Astrocyte (in vitro differentiated cells and primary cell): ENCODE results near the gene SGPL1. TPM values are rescaled to one million over a fixed set of nuclear protein-coding genes. Genes with fewer than 3 reads are reported as not detected.

Experiments
- DNase-seq: peaks from one replicate; pipeline ENCODE4 v3.0.0-alpha.2; 2010; ENCODE audit warnings: low read depth
- FAIRE-seq: peaks from 2 replicates; lab custom pipeline; 2011; peaks lifted over from hg19 to GRCh38; lab: Jason Lieb, UNC
- H2AFZ ChIP-seq: 2 replicates; pipeline ENCODE4 v1.6.0; 2012; ENCODE audit warnings: low read depth, low read length, inconsistent platforms
- H3K27ac ChIP-seq: 2 replicates; pipeline ENCODE4 v1.5.1; 2011; ENCODE audit warnings: low read depth, low read length, inconsistent platforms
- H3K27me3 ChIP-seq: 2 replicates; pipeline ENCODE4 v1.6.0; 2011; ENCODE audit warnings: low read length, inconsistent platforms; ENCODE audit not compliant: insufficient read depth
- H3K36me3 ChIP-seq: 2 replicates; pipeline ENCODE4 v1.5.1; 2011; ENCODE audit warnings: low read length, inconsistent platforms; ENCODE audit not compliant: insufficient read depth
- H3K4me1 ChIP-seq: 2 replicates; pipeline ENCODE4 v1.5.1; 2011; ENCODE audit warnings: low read length, inconsistent platforms; ENCODE audit not compliant: insufficient read depth
- H3K4me2 ChIP-seq: 2 replicates; pipeline ENCODE4 v1.6.0; 2012; ENCODE audit warnings: low read length, inconsistent platforms
- H3K4me3 ChIP-seq: 2 replicates; pipeline ENCODE4 v1.5.1; 2011; ENCODE audit warnings: low read depth, mild to moderate bottlenecking, low read length, inconsistent platforms; ENCODE audit not compliant: insufficient read depth
- H3K79me2 ChIP-seq: 2 replicates; pipeline ENCODE4 v1.6.0; 2012; ENCODE audit warnings: mild to moderate bottlenecking, low read length, inconsistent platforms; ENCODE audit not compliant: insufficient read depth
- H3K9ac ChIP-seq: 2 replicates; pipeline ENCODE4 v1.6.0; 2012; ENCODE audit warnings: mild to moderate bottlenecking, low read length, inconsistent platforms
- H3K9me3 ChIP-seq: 2 replicates; pipeline ENCODE4 v1.5.1; 2012; ENCODE audit warnings: low read depth, mild to moderate bottlenecking, low read length, inconsistent platforms; ENCODE audit not compliant: insufficient read depth
- H4K20me1 ChIP-seq: 2 replicates; pipeline ENCODE4 v1.6.0; 2012; ENCODE audit warnings: low read length, inconsistent platforms; ENCODE audit not compliant: insufficient read depth
- H3K27ac Mint-ChIP-seq: one replicate; pipeline ENCODE4 v1.8.0; 2021; ENCODE audit warnings: mild to moderate bottlenecking, mixed read lengths; ENCODE audit not compliant: unreplicated experiment
- H3K27me3 Mint-ChIP-seq: one replicate; pipeline ENCODE4 v1.8.0; 2021; ENCODE audit warnings: low read depth, mixed read lengths; ENCODE audit not compliant: unreplicated experiment
- H3K36me3 Mint-ChIP-seq: one replicate; pipeline ENCODE4 v1.8.0; 2021; ENCODE audit warnings: low read depth, mixed read lengths; ENCODE audit not compliant: unreplicated experiment
- H3K4me1 Mint-ChIP-seq: one replicate; pipeline ENCODE4 v1.8.0; 2021; ENCODE audit warnings: low read depth, mixed read lengths; ENCODE audit not compliant: unreplicated experiment
- H3K4me3 Mint-ChIP-seq: one replicate; pipeline ENCODE4 v1.8.0; 2021; ENCODE audit warnings: mild to moderate bottlenecking, moderate library complexity, mixed read lengths; ENCODE audit not compliant: unreplicated experiment
- H3K9me3 Mint-ChIP-seq: one replicate; pipeline ENCODE4 v1.8.0; 2021; ENCODE audit warnings: mild to moderate bottlenecking, mixed read lengths; ENCODE audit not compliant: unreplicated experiment
- CTCF ChIP-seq: IDR thresholded peaks from 2 replicates; pipeline ENCODE4 v1.5.1; 2011; ENCODE audit warnings: low read depth, mild to moderate bottlenecking, inconsistent platforms, low read length, moderate library complexity; ENCODE audit not compliant: insufficient read depth
- EZH2 ChIP-seq: IDR thresholded peaks from 2 replicates; pipeline ENCODE4 v1.6.1; 2012; ENCODE audit warnings: mild to moderate bottlenecking, low read length, inconsistent platforms; ENCODE audit not compliant: insufficient read depth
- total RNA-seq: library from RNA; stranded (reverse); gene quantifications from 2 replicates; pipeline ENCODE4 v1.2.1, GENCODE V29; 2021

The SGPL1 gene
- total RNA-seq, 1 donor from 2014 or later, result 101 TPM

DNA sequence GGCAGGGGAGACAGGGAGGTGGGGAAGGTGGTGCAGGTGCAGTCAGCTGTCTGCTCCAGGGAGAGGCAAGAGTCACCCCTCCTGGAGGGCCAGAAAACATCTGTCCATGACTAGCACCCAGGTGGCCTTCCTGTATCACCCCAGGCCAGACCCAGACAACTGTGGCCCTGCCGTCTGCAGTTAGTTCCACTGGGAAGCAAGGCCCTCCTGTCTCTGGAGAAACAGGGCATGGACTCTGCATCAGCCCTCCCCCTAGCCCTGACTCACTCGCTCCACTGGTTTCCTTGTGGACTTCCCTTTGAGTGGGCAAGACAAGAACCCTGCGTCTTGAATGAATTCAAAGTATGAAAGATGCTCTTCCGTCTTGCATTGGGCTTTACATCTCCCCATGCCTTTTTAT is 43.1 kb upstream of the SGPL1 start:
- no peak for DNase-seq
- H3K27ac Mint-ChIP-seq, result no peak overlapping the region
- no peaks in the 10 kb centered on the region for H3K79me2 ChIP-seq

GRCh38 chr10:70773461-70773860 is 42.3 kb upstream of the SGPL1 start:
- no peak overlapping the region for H3K4me3 Mint-ChIP-seq
- no peaks in the 10 kb centered on the region for H4K20me1 ChIP-seq
- H3K4me3 ChIP-seq, result no peak overlapping the region
- no peaks in the 10 kb centered on the region for H3K36me3 ChIP-seq
- no peak for FAIRE-seq
- no peak for DNase-seq
- H3K4me1 ChIP-seq, result no peaks in the 10 kb centered on the region
- no peaks in the 10 kb centered on the region for H3K4me1 Mint-ChIP-seq
- H3K27me3 ChIP-seq, result peaks cover 3% of the 10 kb centered on the region
- H3K27ac Mint-ChIP-seq, result no peak overlapping the region
- H3K4me2 ChIP-seq, result no peak overlapping the region
- H3K27me3 Mint-ChIP-seq, result peaks cover 27% of the 10 kb centered on the region
- H3K36me3 Mint-ChIP-seq, result no peaks in the 10 kb centered on the region
- TF ChIP-seq CTCF (no peak), EZH2 (no peak)
- no peak overlapping the region for H3K27ac ChIP-seq
- H3K79me2 ChIP-seq, result no peaks in the 10 kb centered on the region
- H2AFZ ChIP-seq, result no peak overlapping the region
- no peaks in the 10 kb centered on the region for H3K9me3 ChIP-seq
- no peak overlapping the region for H3K9ac ChIP-seq
- H3K9me3 Mint-ChIP-seq, result peaks cover 4% of the 10 kb centered on the region

More for the DNA sequence above, 43.1 kb upstream of the SGPL1 start:
- Histone ChIP-seq H4K20me1 (no peaks in the 10 kb centered on the region), H3K36me3 (no peaks in the 10 kb centered on the region), H3K27ac (no peak overlapping the region), H3K9ac (no peak overlapping the region), H3K4me3 (no peak overlapping the region), H3K4me2 (no peak overlapping the region), H3K27me3 (peaks cover 3% of the 10 kb centered on the region), H2AFZ (no peak overlapping the region), H3K4me1 (no peaks in the 10 kb centered on the region), H3K9me3 (no peaks in the 10 kb centered on the region)
- no peak overlapping the region for H3K4me3 Mint-ChIP-seq
- H3K27me3 Mint-ChIP-seq, result peaks cover 20% of the 10 kb centered on the region
- peaks cover 4% of the 10 kb centered on the region for H3K9me3 Mint-ChIP-seq
- no peak for TF ChIP-seq CTCF
- TF ChIP-seq EZH2, result no peak
- no peaks in the 10 kb centered on the region for H3K4me1 Mint-ChIP-seq
- no peak for FAIRE-seq
- H3K36me3 Mint-ChIP-seq, result no peaks in the 10 kb centered on the region

DNA sequence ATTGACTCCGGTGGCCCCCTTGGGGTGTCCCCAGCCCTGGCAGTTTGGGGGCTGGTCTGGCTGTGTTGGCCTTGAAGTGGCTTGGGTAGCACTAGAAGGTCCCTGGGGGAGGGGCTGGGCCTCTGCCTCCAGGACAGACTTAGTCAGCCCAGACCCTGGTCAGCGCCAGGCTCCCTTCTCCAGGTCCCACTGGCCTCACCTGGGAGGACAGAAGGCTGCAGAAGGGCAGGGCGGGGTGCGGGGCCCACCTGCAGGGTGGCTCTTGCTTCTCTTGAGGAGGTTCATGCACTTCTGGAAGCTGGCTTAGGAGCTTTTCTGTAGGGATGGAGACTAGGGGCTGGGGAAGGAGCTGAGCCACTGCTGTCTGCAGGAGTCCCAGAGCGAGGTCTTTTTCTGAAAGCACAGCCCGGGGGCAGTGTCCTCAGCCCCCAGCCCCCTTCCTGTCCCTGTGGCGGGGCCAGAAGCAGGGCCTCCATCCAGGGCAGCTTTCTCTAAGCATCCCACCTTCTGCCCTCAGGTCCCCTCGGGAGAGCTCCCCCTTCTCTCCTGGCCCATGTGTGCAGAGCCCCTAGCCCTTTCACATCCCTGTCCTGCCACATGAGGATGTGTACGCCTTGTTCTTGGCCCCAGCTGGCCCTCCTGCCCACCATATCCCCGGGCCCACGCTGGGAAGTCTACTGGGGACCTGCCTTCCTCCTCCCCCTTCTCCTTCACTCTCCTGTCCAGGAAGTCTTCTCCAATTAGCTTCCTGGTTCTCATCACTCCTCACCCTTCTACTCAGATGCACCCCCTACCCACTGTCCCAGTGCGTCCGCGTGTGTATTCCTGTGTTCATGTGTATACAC is 41.6 kb upstream of the SGPL1 start:
- Mint-ChIP-seq H3K4me1 (no peaks in the 10 kb centered on the region), H3K27me3 (peaks cover 32% of the 10 kb centered on the region), H3K9me3 (peaks cover 4% of the 10 kb centered on the region), H3K4me3 (no peak overlapping the region), H3K27ac (no peak overlapping the region), H3K36me3 (no peaks in the 10 kb centered on the region)
- Histone ChIP-seq H3K4me3 (no peak overlapping the region), H3K27me3 (peaks cover 3% of the 10 kb centered on the region), H3K4me1 (no peaks in the 10 kb centered on the region), H3K4me2 (no peak overlapping the region), H3K36me3 (no peaks in the 10 kb centered on the region), H3K9ac (no peak overlapping the region), H3K79me2 (no peaks in the 10 kb centered on the region), H3K9me3 (no peaks in the 10 kb centered on the region), H3K27ac (no peak overlapping the region), H2AFZ (no peak overlapping the region), H4K20me1 (no peaks in the 10 kb centered on the region)
- TF ChIP-seq EZH2 (no peak), CTCF (no peak)
- FAIRE-seq, result no peak
- DNase-seq, result no peak
